Measurements from ENCODE around the gene ALB.
"Not testable (repeated sequence)": the region's sequence is repeated elsewhere in the genome, so short reads cannot be mapped to it uniquely, and the experiment has no call there.

Gene ALB

DNA sequence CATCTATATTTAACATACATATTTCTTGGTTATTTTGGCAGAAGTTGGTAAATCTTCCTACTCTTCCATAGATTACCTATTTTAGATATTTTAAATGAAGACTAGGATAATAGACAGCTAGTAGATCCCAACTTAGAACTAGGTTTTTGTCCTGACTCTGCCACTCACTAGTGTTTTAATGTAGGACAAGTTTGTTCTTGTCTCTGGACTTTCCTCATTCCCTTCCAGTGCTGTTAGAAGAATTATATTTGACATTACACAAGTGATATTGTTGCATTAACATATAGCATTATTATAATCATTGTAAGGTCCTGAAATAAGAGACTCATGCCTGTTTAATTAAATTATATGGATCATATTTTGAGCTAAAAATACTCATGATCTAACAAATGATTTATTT lies 24.1 kb upstream of the ALB start:
- Mint-ChIP-seq H3K9me3 (no peaks in the 10 kb centered on the region), H3K27ac (no peak overlapping the region), H3K36me3 (ENCODE audit: low read depth) (no peaks in the 10 kb centered on the region), H3K4me1 (no peaks in the 10 kb centered on the region), H3K27me3 (ENCODE audit: low read depth, poor library complexity) (peaks cover 4% of the 10 kb centered on the region), H3K4me3 (no peak overlapping the region)
- TF ChIP-seq, protein P1, sequence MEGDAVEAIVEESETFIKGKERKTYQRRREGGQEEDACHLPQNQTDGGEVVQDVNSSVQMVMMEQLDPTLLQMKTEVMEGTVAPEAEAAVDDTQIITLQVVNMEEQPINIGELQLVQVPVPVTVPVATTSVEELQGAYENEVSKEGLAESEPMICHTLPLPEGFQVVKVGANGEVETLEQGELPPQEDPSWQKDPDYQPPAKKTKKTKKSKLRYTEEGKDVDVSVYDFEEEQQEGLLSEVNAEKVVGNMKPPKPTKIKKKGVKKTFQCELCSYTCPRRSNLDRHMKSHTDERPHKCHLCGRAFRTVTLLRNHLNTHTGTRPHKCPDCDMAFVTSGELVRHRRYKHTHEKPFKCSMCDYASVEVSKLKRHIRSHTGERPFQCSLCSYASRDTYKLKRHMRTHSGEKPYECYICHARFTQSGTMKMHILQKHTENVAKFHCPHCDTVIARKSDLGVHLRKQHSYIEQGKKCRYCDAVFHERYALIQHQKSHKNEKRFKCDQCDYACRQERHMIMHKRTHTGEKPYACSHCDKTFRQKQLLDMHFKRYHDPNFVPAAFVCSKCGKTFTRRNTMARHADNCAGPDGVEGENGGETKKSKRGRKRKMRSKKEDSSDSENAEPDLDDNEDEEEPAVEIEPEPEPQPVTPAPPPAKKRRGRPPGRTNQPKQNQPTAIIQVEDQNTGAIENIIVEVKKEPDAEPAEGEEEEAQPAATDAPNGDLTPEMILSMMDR (IDR thresholded peaks at IDR 0.05), result no peak
- DNase-seq, result no peak

- H3K27ac Mint-ChIP-seq, result no peak overlapping the region
- no peak for DNase-seq
- TF ChIP-seq, protein P1 (IDR thresholded peaks at IDR 0.05), result no peak
- H3K27me3 Mint-ChIP-seq (ENCODE audit: low read depth, poor library complexity), result peaks cover 4% of the 10 kb centered on the region
- no peaks in the 10 kb centered on the region for H3K4me1 Mint-ChIP-seq
- H3K9me3 Mint-ChIP-seq, result no peaks in the 10 kb centered on the region
- H3K4me3 Mint-ChIP-seq, result no peak overlapping the region
- H3K36me3 Mint-ChIP-seq (ENCODE audit: low read depth), result no peaks in the 10 kb centered on the region
Measured at GRCh38 chr4:73381214-73381613, 22.9 kb upstream of the ALB start.

- no peak for DNase-seq
- Mint-ChIP-seq H3K27ac (no peak overlapping the region), H3K27me3 (ENCODE audit: low read depth, poor library complexity) (peaks cover 4% of the 10 kb centered on the region), H3K36me3 (ENCODE audit: low read depth) (no peaks in the 10 kb centered on the region), H3K9me3 (no peaks in the 10 kb centered on the region), H3K4me3 (no peak overlapping the region), H3K4me1 (no peaks in the 10 kb centered on the region)
- TF ChIP-seq, protein P1 (IDR thresholded peaks at IDR 0.05), result no peak
Measured at GRCh38 chr4:73383452-73383851, 20.6 kb upstream of the ALB start.

GRCh38 chr4:73387552-73387951 lies 16.5 kb upstream of the ALB start:
- Mint-ChIP-seq H3K4me1 (no peaks in the 10 kb centered on the region), H3K4me3 (no peak overlapping the region), H3K27me3 (ENCODE audit: low read depth, poor library complexity) (peaks cover 1% of the 10 kb centered on the region), H3K9me3 (no peaks in the 10 kb centered on the region), H3K27ac (no peak overlapping the region), H3K36me3 (ENCODE audit: low read depth) (no peaks in the 10 kb centered on the region)
- TF ChIP-seq, protein P1 (IDR thresholded peaks at IDR 0.05), result no peak
- no peak for DNase-seq

DNA sequence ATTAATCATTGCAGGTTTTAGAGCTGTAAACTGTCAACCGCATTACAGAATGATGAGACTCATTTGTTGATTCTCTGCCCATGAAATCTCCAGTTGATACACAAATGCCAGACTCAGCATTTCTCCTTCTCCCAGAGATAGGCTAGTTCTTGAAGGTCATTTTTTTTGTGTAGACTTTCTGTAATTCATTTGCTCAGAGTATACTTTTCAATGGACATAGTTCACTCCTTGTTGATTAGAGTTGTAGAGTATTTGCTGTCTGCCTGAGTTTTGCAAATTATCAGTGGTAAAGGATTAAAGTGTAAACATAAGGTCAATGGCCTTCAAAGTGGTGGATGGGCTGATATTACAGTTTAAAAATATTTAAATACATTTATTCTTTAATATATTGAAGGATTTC lies 15.2 kb upstream of the ALB start:
- Mint-ChIP-seq H3K4me3 (no peak overlapping the region), H3K27me3 (ENCODE audit: low read depth, poor library complexity) (no peaks in the 10 kb centered on the region)

DNA sequence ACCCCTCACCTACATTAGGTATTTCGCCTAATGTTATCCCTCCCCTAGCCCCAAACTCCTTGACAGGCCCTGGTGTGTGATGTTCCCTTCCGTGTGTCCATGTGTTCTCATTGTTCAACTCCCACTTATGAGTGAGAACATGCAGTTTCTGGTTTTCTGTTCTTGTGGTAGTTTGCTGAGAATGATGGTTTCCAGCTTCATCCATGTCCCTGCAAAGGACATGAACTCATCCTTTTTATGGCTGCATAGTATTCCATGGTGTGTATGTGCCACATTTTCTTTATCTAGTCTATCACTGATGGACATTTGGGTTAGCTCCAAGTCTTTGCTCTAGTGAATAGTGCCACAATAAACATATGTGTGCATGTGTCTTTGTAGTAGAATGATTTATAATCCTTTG lies 14.4 kb upstream of the ALB start:
- not testable (repeated sequence) for H3K27me3 Mint-ChIP-seq (ENCODE audit: low read depth, poor library complexity); H3K4me1 Mint-ChIP-seq; H3K27ac Mint-ChIP-seq; H3K9me3 Mint-ChIP-seq; H3K36me3 Mint-ChIP-seq (ENCODE audit: low read depth); DNase-seq; H3K4me3 Mint-ChIP-seq

More for the DNA sequence above, 15.2 kb upstream of the ALB start:
- Mint-ChIP-seq H3K4me1 (no peaks in the 10 kb centered on the region), H3K9me3 (no peaks in the 10 kb centered on the region), H3K36me3 (ENCODE audit: low read depth) (no peaks in the 10 kb centered on the region), H3K27ac (no peak overlapping the region)
- TF ChIP-seq, protein P1 (IDR thresholded peaks at IDR 0.05), result no peak
- no peak for DNase-seq
